Measurements from ENCODE around the gene PRLR. TPM values are rescaled to one million over a fixed set of nuclear protein-coding genes. Genes with fewer than 3 reads are reported as not detected.

The PRLR gene
- total and polyA plus RNA-seq, 2 experiments from 2014 or later: 0.31 to 2.2 TPM

DNA sequence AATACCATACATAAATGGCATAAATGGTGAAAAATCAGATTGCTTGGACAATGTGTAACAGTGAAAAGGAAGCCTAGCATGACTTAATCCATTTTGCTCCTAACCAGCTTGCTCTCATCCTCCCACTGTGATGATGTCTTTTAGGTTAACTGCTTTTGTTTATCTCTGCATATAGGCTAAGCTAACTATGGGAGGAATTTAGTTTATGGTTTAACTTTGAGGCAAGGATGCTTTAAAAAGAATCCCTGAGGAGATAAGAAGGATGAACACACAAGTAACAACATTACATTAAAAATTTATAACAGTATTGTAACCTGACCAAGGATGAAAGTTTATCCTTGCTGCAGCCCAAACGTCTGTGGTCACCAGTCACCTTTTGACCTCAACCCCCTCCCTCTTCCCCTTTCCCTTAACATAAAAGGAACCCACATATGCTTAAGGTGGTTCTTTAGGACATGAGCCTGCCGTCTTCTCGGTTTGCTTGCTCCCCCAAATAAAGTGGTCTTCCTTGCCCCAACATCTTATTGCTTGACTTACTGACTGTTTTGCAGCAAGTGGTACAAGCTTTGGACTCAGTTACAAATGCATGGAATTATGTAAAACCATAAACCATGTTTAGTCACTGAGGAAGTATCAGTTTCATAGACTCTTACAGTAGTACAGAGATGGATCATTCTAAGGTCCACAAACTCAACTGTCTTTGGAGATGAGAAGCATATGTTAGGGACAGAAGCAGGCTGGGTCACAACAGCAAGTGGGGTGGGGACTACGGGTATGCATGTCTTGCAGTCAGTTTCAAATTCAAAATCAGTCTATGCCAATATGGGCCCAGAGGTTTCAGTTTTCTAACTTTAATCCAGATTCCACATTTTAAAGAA lies 213.9 kb downstream of the PRLR start (continued):
- TF ChIP-seq, protein P1, sequence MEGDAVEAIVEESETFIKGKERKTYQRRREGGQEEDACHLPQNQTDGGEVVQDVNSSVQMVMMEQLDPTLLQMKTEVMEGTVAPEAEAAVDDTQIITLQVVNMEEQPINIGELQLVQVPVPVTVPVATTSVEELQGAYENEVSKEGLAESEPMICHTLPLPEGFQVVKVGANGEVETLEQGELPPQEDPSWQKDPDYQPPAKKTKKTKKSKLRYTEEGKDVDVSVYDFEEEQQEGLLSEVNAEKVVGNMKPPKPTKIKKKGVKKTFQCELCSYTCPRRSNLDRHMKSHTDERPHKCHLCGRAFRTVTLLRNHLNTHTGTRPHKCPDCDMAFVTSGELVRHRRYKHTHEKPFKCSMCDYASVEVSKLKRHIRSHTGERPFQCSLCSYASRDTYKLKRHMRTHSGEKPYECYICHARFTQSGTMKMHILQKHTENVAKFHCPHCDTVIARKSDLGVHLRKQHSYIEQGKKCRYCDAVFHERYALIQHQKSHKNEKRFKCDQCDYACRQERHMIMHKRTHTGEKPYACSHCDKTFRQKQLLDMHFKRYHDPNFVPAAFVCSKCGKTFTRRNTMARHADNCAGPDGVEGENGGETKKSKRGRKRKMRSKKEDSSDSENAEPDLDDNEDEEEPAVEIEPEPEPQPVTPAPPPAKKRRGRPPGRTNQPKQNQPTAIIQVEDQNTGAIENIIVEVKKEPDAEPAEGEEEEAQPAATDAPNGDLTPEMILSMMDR (conservative IDR thresholded peaks at IDR 0.05; ENCODE audit: low read depth in 2 of 2): no peak

DNA sequence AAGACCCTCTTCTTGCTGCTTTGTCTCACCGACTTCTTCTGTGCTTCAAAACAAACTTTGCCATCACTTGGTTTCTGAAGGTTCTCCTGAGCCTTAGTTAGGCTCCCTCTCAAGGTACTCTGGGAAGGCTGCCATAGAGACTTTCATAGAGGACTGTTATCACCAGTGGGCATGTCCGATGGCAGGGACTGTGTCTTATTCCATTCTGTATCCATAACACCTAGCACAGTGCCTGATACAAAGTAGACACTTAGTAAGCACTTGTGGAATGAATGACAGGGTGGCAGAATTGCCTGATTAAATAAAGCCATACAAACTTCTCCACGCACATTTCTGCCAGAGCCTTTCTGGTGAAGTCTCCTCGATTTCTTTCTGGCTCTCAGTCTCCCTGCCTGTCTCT lies 215.2 kb downstream of the PRLR start:
- H3K9me2 ChIP-seq (ENCODE audit: insufficient read depth): 0 out of 2 replicates have a peak, but pooled peaks cover 7% of the 10 kb centered on the region
- Mint-ChIP-seq H3K9me3 (no peaks in the 10 kb centered on the region), H3K27ac (no peak overlapping the region), H3K36me3 (ENCODE audit: low read depth) (no peaks in the 10 kb centered on the region), H3K4me1 (no peaks in the 10 kb centered on the region), H3K4me3 (no peak overlapping the region), H3K27me3 (ENCODE audit: insufficient read depth, low read depth, poor library complexity) (peaks cover 4% of the 10 kb centered on the region)
- H3K4me1 ChIP-seq (ENCODE audit: insufficient read depth): no peaks in the 10 kb centered on the region
- DNase-seq (ENCODE audit: low spot score) (no peak), ATAC-seq (no peak)
- no peaks in the 10 kb centered on the region for H3F3A ChIP-seq (replicated peaks; ENCODE audit: low read depth)
- H3K79me2 ChIP-seq (replicated peaks; ENCODE audit: insufficient read depth): no peaks in the 10 kb centered on the region
- 0 out of 2 replicates have a peak overlapping the region, but pooled peaks have one; percentile 23 for H2AFZ ChIP-seq
- H3K27me3 ChIP-seq (ENCODE audit: insufficient read depth): no peaks in the 10 kb centered on the region
- H3K4me3 ChIP-seq: no peak overlapping the region
- no peak overlapping the region for H3K4me2 ChIP-seq
- H3K36me3 ChIP-seq (ENCODE audit: insufficient read depth): no peaks in the 10 kb centered on the region
- H4K20me1 ChIP-seq (replicated peaks; ENCODE audit: insufficient read depth): no peaks in the 10 kb centered on the region
- H3K27ac ChIP-seq (ENCODE audit: low read depth): no peak overlapping the region
- TF ChIP-seq ZNF114 (CRISPR knock-in tag; IDR thresholded peaks at IDR 0.05): no peak
- TF ChIP-seq, protein P2, sequence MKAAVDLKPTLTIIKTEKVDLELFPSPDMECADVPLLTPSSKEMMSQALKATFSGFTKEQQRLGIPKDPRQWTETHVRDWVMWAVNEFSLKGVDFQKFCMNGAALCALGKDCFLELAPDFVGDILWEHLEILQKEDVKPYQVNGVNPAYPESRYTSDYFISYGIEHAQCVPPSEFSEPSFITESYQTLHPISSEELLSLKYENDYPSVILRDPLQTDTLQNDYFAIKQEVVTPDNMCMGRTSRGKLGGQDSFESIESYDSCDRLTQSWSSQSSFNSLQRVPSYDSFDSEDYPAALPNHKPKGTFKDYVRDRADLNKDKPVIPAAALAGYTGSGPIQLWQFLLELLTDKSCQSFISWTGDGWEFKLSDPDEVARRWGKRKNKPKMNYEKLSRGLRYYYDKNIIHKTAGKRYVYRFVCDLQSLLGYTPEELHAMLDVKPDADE (IDR thresholded peaks at IDR 0.05): no peak
- TF ChIP-seq CREB1 (CRISPR knock-in tag; IDR thresholded peaks at IDR 0.05; ENCODE audit: low read depth): no peak
- TF ChIP-seq, protein P1 (conservative IDR thresholded peaks at IDR 0.05; ENCODE audit: low read depth in 2 of 2): no peak
- TF ChIP-seq JUNB (IDR thresholded peaks at IDR 0.05; ENCODE audit: unreplicated experiment): no peak
- no peak for TF ChIP-seq POLR2AphosphoS5 (IDR thresholded peaks at IDR 0.05; ENCODE audit: low read depth)
- TF ChIP-seq, protein P3, sequence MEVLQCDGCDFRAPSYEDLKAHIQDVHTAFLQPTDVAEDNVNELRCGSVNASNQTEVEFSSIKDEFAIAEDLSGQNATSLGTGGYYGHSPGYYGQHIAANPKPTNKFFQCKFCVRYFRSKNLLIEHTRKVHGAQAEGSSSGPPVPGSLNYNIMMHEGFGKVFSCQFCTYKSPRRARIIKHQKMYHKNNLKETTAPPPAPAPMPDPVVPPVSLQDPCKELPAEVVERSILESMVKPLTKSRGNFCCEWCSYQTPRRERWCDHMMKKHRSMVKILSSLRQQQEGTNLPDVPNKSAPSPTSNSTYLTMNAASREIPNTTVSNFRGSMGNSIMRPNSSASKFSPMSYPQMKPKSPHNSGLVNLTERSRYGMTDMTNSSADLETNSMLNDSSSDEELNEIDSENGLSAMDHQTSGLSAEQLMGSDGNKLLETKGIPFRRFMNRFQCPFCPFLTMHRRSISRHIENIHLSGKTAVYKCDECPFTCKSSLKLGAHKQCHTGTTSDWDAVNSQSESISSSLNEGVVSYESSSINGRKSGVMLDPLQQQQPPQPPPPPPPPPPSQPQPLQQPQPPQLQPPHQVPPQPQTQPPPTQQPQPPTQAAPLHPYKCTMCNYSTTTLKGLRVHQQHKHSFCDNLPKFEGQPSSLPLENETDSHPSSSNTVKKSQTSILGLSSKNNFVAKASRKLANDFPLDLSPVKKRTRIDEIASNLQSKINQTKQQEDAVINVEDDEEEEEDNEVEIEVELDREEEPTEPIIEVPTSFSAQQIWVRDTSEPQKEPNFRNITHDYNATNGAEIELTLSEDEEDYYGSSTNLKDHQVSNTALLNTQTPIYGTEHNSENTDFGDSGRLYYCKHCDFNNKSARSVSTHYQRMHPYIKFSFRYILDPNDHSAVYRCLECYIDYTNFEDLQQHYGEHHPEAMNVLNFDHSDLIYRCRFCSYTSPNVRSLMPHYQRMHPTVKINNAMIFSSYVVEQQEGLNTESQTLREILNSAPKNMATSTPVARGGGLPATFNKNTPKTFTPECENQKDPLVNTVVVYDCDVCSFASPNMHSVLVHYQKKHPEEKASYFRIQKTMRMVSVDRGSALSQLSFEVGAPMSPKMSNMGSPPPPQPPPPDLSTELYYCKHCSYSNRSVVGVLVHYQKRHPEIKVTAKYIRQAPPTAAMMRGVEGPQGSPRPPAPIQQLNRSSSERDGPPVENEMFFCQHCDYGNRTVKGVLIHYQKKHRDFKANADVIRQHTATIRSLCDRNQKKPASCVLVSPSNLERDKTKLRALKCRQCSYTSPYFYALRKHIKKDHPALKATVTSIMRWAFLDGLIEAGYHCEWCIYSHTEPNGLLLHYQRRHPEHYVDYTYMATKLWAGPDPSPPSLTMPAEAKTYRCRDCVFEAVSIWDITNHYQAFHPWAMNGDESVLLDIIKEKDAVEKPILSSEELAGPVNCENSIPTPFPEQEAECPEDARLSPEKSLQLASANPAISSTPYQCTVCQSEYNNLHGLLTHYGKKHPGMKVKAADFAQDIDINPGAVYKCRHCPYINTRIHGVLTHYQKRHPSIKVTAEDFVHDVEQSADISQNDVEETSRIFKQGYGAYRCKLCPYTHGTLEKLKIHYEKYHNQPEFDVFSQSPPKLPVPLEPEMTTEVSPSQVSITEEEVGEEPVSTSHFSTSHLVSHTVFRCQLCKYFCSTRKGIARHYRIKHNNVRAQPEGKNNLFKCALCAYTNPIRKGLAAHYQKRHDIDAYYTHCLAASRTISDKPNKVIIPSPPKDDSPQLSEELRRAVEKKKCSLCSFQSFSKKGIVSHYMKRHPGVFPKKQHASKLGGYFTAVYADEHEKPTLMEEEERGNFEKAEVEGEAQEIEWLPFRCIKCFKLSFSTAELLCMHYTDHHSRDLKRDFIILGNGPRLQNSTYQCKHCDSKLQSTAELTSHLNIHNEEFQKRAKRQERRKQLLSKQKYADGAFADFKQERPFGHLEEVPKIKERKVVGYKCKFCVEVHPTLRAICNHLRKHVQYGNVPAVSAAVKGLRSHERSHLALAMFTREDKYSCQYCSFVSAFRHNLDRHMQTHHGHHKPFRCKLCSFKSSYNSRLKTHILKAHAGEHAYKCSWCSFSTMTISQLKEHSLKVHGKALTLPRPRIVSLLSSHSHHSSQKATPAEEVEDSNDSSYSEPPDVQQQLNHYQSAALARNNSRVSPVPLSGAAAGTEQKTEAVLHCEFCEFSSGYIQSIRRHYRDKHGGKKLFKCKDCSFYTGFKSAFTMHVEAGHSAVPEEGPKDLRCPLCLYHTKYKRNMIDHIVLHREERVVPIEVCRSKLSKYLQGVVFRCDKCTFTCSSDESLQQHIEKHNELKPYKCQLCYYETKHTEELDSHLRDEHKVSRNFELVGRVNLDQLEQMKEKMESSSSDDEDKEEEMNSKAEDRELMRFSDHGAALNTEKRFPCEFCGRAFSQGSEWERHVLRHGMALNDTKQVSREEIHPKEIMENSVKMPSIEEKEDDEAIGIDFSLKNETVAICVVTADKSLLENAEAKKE (CRISPR knock-in tag; IDR thresholded peaks at IDR 0.05): no peak
- TF ChIP-seq EZH2 (IDR thresholded peaks at IDR 0.05; ENCODE audit: low read depth, unreplicated experiment): no peak
- TF ChIP-seq ZNF331 (CRISPR knock-in tag; IDR thresholded peaks at IDR 0.05; ENCODE audit: low read depth): no peak
- no peak for TF ChIP-seq NANOG (IDR thresholded peaks at IDR 0.05; ENCODE audit: borderline replicate concordance)
- TF ChIP-seq STAT1 (IDR thresholded peaks at IDR 0.05; ENCODE audit: unreplicated experiment): no peak
